H9 (cell line): Measurements from ENCODE around the gene SLC47A2. TPM values are rescaled to one million over a fixed set of nuclear protein-coding genes. Genes with fewer than 3 reads are reported as not detected.

Source experiments
- DNase-seq: peaks from one replicate; pipeline ENCODE4 v3.0.0-alpha.2; 2017
- H2AFZ ChIP-seq: one replicate; pipeline ENCODE4 v1.6.1; 2013; ENCODE audit warnings: mild to moderate bottlenecking, low read length, control low read depth, moderate library complexity
- H2AK5ac ChIP-seq: 2 replicates; pipeline ENCODE4 v1.6.1; 2013; ENCODE audit warnings: low read length, control low read depth, mixed read lengths; ENCODE audit not compliant: insufficient read length
- H2BK120ac ChIP-seq: one replicate; pipeline ENCODE4 v1.6.1; 2013; ENCODE audit warnings: low read depth, mild to moderate bottlenecking, low read length, control low read depth, inconsistent platforms; ENCODE audit not compliant: poor library complexity, severe bottlenecking
- H2BK12ac ChIP-seq: 2 replicates; pipeline ENCODE4 v1.6.1; 2013; ENCODE audit warnings: low read length, control low read depth, mixed read lengths, low read depth; ENCODE audit not compliant: insufficient read length
- H2BK15ac ChIP-seq: 2 replicates; pipeline ENCODE4 v1.6.1; 2013; ENCODE audit warnings: low read depth, low read length, control low read depth
- H2BK20ac ChIP-seq: one replicate; pipeline ENCODE4 v1.6.1; 2013; ENCODE audit warnings: low read depth, mild to moderate bottlenecking, low read length, control low read depth, inconsistent platforms; ENCODE audit not compliant: poor library complexity, severe bottlenecking
- H2BK5ac ChIP-seq: 2 replicates; pipeline ENCODE4 v1.6.1; 2013; ENCODE audit warnings: low read length, control low read depth, mixed read lengths; ENCODE audit not compliant: insufficient read length
- H3K14ac ChIP-seq: 2 replicates; pipeline ENCODE4 v1.6.1; 2013; ENCODE audit warnings: low read length, control low read depth; ENCODE audit not compliant: insufficient read depth
- H3K18ac ChIP-seq: 2 replicates; pipeline ENCODE4 v1.6.1; 2013; ENCODE audit warnings: low read depth, mild to moderate bottlenecking, mixed read lengths, low read length, control low read depth; ENCODE audit not compliant: insufficient read length
- H3K23ac ChIP-seq: 2 replicates; pipeline ENCODE4 v1.6.1; 2013; ENCODE audit warnings: low read length, control low read depth, mixed read lengths, low read depth; ENCODE audit not compliant: insufficient read length
- H3K23me2 ChIP-seq: 2 replicates; pipeline ENCODE4 v1.6.1; 2013; ENCODE audit warnings: low read depth, mild to moderate bottlenecking, mixed read lengths, low read length, control low read depth; ENCODE audit not compliant: insufficient read length, poor library complexity, severe bottlenecking
- H3K27ac ChIP-seq: 2 replicates; pipeline ENCODE4 v1.5.1; 2013; ENCODE audit warnings: low read length, control low read depth, mixed read lengths, low read depth; ENCODE audit not compliant: insufficient read length
- H3K27me3 ChIP-seq: 2 replicates; pipeline ENCODE4 v1.6.1; 2013; ENCODE audit warnings: low read length, control low read depth, inconsistent platforms; ENCODE audit not compliant: insufficient read depth
- H3K4ac ChIP-seq: 2 replicates; pipeline ENCODE4 v1.6.1; 2013; ENCODE audit warnings: low read depth, mild to moderate bottlenecking, control low read depth, inconsistent platforms, low read length, moderate library complexity
- H3K4me1 ChIP-seq: 2 replicates; pipeline ENCODE4 v1.6.1; 2013; ENCODE audit warnings: low read length, control low read depth, inconsistent platforms; ENCODE audit not compliant: insufficient read depth
- H3K4me2 ChIP-seq: 2 replicates; pipeline ENCODE4 v1.6.1; 2013; ENCODE audit warnings: low read length, control low read depth, mixed read lengths; ENCODE audit not compliant: insufficient read length, insufficient read depth
- H3K56ac ChIP-seq: 2 replicates; pipeline ENCODE4 v1.6.1; 2013; ENCODE audit warnings: low read depth, mild to moderate bottlenecking, mixed read lengths, low read length, control low read depth; ENCODE audit not compliant: insufficient read length
- H3K79me1 ChIP-seq: 2 replicates; pipeline ENCODE4 v1.6.1; 2013; ENCODE audit warnings: low read depth, mild to moderate bottlenecking, moderate library complexity, low read length, control low read depth, inconsistent platforms; ENCODE audit not compliant: insufficient read depth, poor library complexity, severe bottlenecking
- H3K79me2 ChIP-seq: 2 replicates; pipeline ENCODE4 v1.6.1; 2013; ENCODE audit warnings: low read length, control low read depth, inconsistent platforms; ENCODE audit not compliant: insufficient read depth
- H3K9ac ChIP-seq: 2 replicates; pipeline ENCODE4 v1.6.1; 2013; ENCODE audit warnings: low read length, control low read depth, mixed read lengths; ENCODE audit not compliant: insufficient read length; ENCODE audit errors: extremely low read depth
- H3K9me3 ChIP-seq: one replicate; pipeline ENCODE4 v1.6.1; 2013; ENCODE audit warnings: low read depth, low read length, inconsistent platforms; ENCODE audit not compliant: control insufficient read depth
- H3T11ph ChIP-seq: one replicate; pipeline ENCODE4 v1.6.1; 2013; ENCODE audit warnings: mild to moderate bottlenecking, low read length, control low read depth, inconsistent platforms
- H4K20me1 ChIP-seq: one replicate; pipeline ENCODE4 v1.6.1; 2013; ENCODE audit not compliant: control insufficient read depth, insufficient read length, insufficient read depth
- H4K5ac ChIP-seq: 2 replicates; pipeline ENCODE4 v1.6.1; 2013; ENCODE audit warnings: low read depth, mild to moderate bottlenecking, mixed read lengths, low read length, control low read depth; ENCODE audit not compliant: insufficient read length
- H4K8ac ChIP-seq: replicated peaks from 2 replicates; pipeline ENCODE4 v1.6.1; 2013; ENCODE audit warnings: low read length, control low read depth, mixed read lengths, low read depth; ENCODE audit not compliant: insufficient read length
- H4K91ac ChIP-seq: 2 replicates; pipeline ENCODE4 v1.6.1; 2013; ENCODE audit warnings: low read depth, mild to moderate bottlenecking, moderate library complexity, mixed read lengths, low read length, control low read depth; ENCODE audit not compliant: insufficient read length
- H3K27ac Mint-ChIP-seq, 3 experiments: 2 replicates in 2 of 3; 3 replicates in 1 of 3; pipeline ENCODE4 v1.8.0; 2020 to 2021; ENCODE audit warnings: mixed read lengths in 3 of 3, mild to moderate bottlenecking in 1 of 3, moderate library complexity in 1 of 3
- H3K27me3 Mint-ChIP-seq: 2 replicates; pipeline ENCODE4 v1.8.0; 2021; ENCODE audit warnings: low read depth, mild to moderate bottlenecking, moderate library complexity, mixed read lengths
- H3K36me3 Mint-ChIP-seq, 3 experiments: 2 replicates in 2 of 3; 3 replicates in 1 of 3; pipeline ENCODE4 v1.8.0; 2020 to 2021; ENCODE audit warnings: low read depth in 3 of 3, mixed read lengths in 3 of 3; ENCODE audit not compliant: insufficient read depth in 1 of 3
- H3K4me1 Mint-ChIP-seq, 2 experiments: 2 replicates each; pipeline ENCODE4 v1.8.0; 2020; ENCODE audit warnings: mixed read lengths in 2 of 2
- H3K4me3 Mint-ChIP-seq, 2 experiments: 2 replicates in 1 of 2; 3 replicates in 1 of 2; pipeline ENCODE4 v1.8.0; 2020 to 2021; ENCODE audit warnings: mild to moderate bottlenecking in 2 of 2, mixed read lengths in 2 of 2, moderate library complexity in 1 of 2
- H3K9me3 Mint-ChIP-seq, 2 experiments: 2 replicates in 1 of 2; 3 replicates in 1 of 2; pipeline ENCODE4 v1.8.0; 2020; ENCODE audit warnings: mild to moderate bottlenecking in 2 of 2, mixed read lengths in 2 of 2, moderate library complexity in 1 of 2
- CTCF ChIP-seq: fragments of 200-600 bp; sonication (generic); conservative IDR thresholded peaks from 3 replicates; pipeline ENCODE4 v1.8.0; 2021; ENCODE audit warnings: antibody characterized with exemption, mild to moderate bottlenecking
- WGBS: extraction: QIAGEN DNeasy Blood & Tissue Kit; methylation state at CpG from one replicate; pipeline ENCODE4 v1.1.7; 2013; ENCODE audit warnings: missing lambda C conversion rate, low lambda C conversion rate, mixed read lengths; ENCODE audit not compliant: insufficient read length; ENCODE audit errors: extremely low coverage; 5-methylcytosine and 5-hydroxymethylcytosine counted together
- total RNA-seq: library from RNA; stranded (reverse); gene quantifications from 2 replicates; pipeline ENCODE4 v1.2.1, GENCODE V29; 2021

SLC47A2 gene
- total RNA-seq, 1 experiment from 2014 or later: not detected

- Mint-ChIP-seq H3K4me1 (peaks cover 4 to 10% of the 10 kb centered on the region in 2 experiments; a peak in 3 of 4 replicates), H3K9me3 (no peaks in the 10 kb centered on the region; a peak in 1 of 5 replicates), H3K36me3 (no peaks in the 10 kb centered on the region), H3K27ac (peak overlapping the region in 1 of 3 experiments; percentile 66; a peak in 1 of 7 replicates), H3K4me3 (no peak overlapping the region), H3K27me3 (peaks cover 4% of the 10 kb centered on the region)
- Histone ChIP-seq H3K79me1 (no peaks in the 10 kb centered on the region), H4K8ac (no peak overlapping the region), H2AFZ (no peak overlapping the region), H2AK5ac (no peak overlapping the region), H3K23me2 (no peaks in the 10 kb centered on the region), H3K4me1 (no peaks in the 10 kb centered on the region), H3K14ac (no peak overlapping the region), H3K9me3 (no peaks in the 10 kb centered on the region), H4K91ac (no peak overlapping the region), H2BK20ac (no peak overlapping the region), H3K56ac (no peak overlapping the region), H4K5ac (no peak overlapping the region), H2BK12ac (no peak overlapping the region), H3K23ac (no peak overlapping the region), H2BK5ac (no peak overlapping the region), H3K4me2 (no peak overlapping the region), H3K27me3 (no peaks in the 10 kb centered on the region), H3K9ac (no peak overlapping the region), H3K79me2 (no peaks in the 10 kb centered on the region), H2BK15ac (no peak overlapping the region), H3K27ac (no peak overlapping the region), H3K4ac (no peak overlapping the region), H4K20me1 (no peaks in the 10 kb centered on the region), H3T11ph (no peak overlapping the region), H3K18ac (no peak overlapping the region), H2BK120ac (no peak overlapping the region)
- no peak for DNase-seq
- no peak for TF ChIP-seq CTCF
- no CpG with 5 or more reads among the region's 11 CpGs for WGBS
Observed at GRCh38 chr17:19755821-19756510, 39.6 kb upstream of the SLC47A2 start.
